Retina (tissue), 1 donor: ENCODE results near the gene DUSP15.
A peak's percentile ranks its signal among the peaks of the same experiment; 100 is the strongest.

Source experiments
- DNase-seq: peaks from one replicate; pipeline ENCODE4 v3.0.0-alpha.2; 2016

The DUSP15 gene

GRCh38 chr20:31859266-31859997 lies 10.9 kb downstream of the DUSP15 start:
- DNase-seq = no peak

DNA sequence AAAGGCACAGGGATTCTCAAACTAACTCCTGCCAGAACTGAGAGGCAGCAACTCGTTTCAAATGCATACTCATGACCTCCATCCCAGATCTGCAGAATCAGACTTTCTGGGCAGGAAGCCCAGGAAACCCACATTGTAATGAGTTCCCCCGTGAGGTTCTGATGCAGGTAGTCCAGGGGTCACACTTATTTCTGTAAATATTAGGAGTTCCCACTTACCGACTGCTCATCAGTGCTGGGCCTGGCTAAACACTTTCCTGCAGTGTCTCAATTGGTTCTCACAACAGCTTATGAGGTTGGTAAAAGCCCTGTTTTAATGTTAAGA lies 11.6 kb downstream of the DUSP15 start:
- no peak for DNase-seq

GRCh38 chr20:31857861-31858759 lies 12.2 kb downstream of the DUSP15 start:
- DNase-seq = no peak

GRCh38 chr20:31856516-31856915 lies 13.8 kb downstream of the DUSP15 start:
- DNase-seq = no peak

- DNase-seq = no peak
These were observed 16.8 kb downstream of the DUSP15 start for GRCh38 chr20:31853481-31853880.

- no peak for DNase-seq
These were observed 18.9 kb downstream of the DUSP15 start for GRCh38 chr20:31851240-31851955.

- no peak for DNase-seq
These were observed 20.9 kb downstream of the DUSP15 start for GRCh38 chr20:31849306-31849930.

DNA sequence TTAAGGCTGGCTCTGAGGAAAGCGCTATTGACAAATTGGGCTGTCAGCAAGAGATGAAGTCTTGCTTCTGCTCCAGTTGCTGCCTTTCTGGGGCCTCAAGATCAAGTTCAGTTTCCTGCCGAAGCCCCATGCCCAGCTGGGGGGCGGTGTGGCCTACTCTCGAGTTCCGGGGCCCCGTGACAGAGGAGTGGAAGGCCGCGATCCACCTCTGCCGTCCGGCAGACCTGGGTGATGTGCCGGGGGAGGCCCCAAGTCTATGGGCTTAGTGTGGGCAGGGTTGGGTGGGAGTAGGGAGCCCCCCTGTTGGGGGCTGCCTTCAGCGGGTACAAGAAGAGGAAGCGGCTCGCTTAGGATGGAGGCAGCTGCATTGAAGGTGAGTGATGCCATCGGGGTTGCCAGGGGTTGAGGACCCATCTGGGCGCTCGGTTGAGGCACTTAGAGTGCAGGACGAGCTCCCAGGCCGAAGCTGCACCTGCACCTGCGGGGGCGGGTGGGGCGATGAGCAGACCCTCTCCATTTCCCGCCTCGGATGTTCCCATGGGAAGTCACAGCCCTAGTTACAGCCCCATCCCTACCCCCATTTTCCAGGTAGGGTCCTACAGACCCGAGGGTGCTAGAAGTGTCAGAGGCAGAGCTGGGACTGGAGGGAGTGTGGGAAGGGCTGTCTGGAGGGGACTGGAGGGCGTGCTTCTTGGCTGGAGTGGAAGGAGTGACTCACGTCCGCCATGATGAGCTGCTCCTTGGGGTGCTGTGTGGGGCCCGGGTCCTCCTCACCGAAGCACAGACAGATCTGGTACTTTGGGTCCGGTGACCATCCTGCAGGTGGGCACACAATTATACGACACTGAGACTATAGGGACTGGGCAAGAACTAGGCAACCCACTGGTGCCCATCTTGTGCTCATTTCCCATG lies 22.0 kb downstream of the DUSP15 start:
- DNase-seq = no peak

DNA sequence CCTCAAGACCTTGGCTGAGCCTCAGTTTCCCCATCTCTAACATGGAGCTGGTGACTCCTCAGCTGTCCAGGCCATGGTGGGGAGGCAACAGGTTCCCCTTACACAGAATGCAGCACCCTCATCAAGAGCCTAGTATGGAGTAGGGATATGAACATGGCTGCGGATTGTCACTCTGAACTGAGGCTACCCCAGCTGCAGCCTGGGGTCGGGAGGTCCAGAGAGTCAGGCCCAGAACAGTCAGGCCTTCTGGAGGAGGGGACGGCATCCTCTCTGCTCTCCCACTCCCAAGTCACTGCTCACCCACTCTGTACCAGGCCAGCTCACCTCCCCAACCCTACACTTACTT lies 23.6 kb downstream of the DUSP15 start:
- DNase-seq = no peak

GRCh38 chr20:31845300-31845863 lies 24.9 kb downstream of the DUSP15 start, which contains the start of gene FOXS1:
TSS of gene FOXS1 (minus strand) at chr20:31845604. CDS start at chr20:31845542, 62 bp downstream.
- DNase-seq = peak; percentile 55

DNA sequence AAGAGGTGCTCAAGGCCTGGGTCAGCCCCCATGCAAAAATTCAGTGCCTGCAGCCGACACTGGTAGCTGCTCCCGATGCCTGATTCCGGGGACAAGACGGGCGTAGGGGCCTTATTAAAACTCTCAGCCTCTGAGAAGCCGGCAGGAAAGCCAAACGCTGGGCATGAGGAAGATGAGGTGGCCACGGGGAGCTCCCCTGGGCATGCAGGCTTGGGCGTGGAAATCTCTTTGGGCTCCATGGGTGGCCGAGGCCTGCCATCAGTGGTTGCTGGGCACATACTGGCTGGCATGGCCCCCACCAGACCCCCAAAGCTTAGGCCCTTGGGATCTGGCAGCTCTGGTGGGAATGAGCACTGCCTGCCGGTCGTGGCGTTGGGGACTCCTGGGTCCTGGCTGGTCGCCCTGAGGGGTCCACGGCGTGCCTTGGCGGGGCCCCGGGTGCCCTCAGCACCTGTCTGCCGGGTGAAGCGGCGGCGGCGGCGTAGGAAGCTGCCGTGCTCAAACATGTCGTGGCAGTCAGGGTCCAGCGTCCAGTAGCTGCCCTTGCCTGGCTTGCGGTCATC lies 25.5 kb downstream of the DUSP15 start:
- DNase-seq = no peak

DNA sequence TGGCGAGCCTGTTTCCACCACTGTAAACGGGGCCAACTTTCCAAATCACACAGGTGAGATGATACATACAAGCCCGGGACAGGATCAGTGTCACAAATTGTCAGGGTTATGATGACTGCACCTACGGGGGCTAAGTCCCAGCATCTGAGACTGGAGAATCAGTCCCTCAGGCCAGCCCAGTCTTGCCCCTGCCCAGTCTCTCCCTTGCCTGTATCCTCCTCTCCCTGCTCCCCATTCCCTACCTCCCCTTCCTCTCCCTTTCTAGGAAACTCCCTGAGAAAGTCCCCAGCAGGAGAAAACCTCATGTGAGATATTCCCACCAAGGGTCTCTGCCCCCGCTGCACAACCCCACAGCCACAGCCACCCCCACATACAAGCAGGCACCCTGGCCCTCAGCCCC lies 26.4 kb downstream of the DUSP15 start:
- DNase-seq = no peak

- no peak for DNase-seq
These were observed 27.0 kb downstream of the DUSP15 start for GRCh38 chr20:31843288-31843687.

DNA sequence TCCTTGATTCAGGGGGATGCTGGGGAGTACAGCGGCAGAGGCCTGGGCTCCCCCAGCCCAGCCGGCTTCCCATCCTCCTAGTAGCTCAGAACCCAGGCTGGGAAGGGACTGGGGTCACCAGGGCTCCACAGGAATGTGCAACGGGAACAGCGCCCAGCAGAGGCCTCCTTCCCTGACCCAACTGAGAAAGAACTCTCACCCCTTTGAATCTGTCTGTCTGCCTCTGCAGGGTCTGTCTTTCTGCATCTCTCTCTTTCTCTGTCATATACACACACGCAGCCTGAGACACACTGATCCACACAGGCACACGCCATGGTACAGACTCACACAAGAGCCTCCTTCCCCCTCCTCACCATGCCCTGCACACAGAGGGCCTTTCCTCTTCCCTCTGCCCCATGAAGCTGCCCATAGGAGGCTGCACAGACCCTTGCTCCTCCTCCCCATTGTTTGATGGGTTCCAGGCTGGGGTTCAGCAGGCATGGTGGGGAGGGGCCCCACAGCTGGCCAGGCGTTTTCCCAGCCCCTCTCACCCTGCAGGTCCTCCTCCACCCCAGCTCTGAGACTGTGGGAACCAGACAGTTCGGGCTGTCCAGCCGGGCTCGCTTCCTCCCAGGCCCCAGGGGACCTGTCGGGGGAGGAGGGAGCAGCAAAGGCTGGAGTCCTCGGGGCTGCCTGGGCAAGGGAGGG lies 27.7 kb downstream of the DUSP15 start:
- peak; percentile 59 for DNase-seq

DNA sequence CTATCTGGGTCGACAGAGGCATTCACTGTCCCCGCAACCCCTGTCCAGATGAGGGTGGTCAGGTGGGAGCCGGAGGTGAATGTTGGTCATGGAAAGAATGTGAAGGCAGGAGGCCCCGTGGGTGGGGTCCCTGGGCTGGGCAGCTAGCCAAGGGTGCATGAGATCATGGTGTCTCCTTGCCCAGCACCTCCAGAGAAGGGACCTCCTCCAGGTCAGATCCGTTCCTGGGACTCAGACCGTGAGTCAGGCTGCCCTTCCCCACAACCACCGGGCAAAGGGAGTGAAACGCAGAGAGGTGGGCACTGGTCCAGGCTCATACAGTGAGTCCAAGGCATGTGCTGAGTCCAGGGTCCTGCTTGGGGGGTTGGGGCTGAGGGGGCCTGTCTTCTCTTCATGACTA lies 28.4 kb downstream of the DUSP15 start:
- no peak for DNase-seq

- DNase-seq = no peak
These were observed 29.2 kb downstream of the DUSP15 start for GRCh38 chr20:31840906-31841816.

DNA sequence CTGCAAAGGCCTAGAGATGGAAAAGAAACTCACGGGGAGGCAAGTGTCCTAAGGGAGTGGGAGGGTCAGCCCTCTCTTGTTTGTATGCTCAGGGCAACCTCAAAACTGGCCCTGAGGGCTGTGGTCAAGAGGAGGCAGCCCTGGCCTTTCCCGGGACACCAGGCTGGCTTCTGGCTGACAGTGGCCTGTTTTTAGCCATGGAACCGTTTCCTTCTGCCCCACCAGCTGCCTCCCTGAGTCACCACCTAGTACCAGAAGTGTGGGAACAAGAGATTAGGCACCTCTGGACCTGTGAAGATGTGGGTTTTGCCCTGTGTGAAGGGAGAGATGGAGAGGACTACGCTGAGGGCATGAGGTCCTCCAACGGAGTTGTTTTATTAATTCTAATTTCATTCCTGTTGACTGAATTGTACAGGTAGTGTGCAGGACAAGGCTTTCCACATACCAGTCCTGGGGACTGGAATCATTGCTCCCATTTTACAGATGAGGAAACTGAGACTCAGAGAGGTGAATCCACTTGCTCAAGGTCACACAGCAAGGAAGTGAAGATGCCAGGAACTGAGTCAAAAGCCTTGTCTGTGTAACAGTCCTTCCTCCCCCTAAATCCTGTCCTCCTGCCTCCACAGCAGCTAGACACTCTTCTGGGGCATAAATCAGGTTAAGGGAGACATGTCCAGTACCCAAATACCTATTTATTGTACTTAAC lies 30.4 kb downstream of the DUSP15 start:
- no peak for DNase-seq

GRCh38 chr20:31838646-31839292 lies 31.6 kb downstream of the DUSP15 start:
- no peak for DNase-seq
